OCI-LY3 (cell line): Measurements from ENCODE around the gene ABCG1.

ENCODE experiments used
- CTCF ChIP-seq: fragments of 200-600, 300-600 bp; sonication (generic); IDR thresholded peaks from 2 replicates; pipeline ENCODE4 v1.5.1; 2014; ENCODE audit warnings: antibody characterized with exemption, low read length, low read depth
- EZH2phosphoT487 ChIP-seq: fragments of 200-600 bp; shearing (Covaris generic); IDR thresholded peaks from 2 replicates; pipeline ENCODE4 v1.6.1; 2018; ENCODE audit warnings: antibody characterized with exemption, mixed run types, low read depth

- TF ChIP-seq CTCF (no peak), EZH2phosphoT487 (no peak)
Observed at GRCh38 chr21:42343963-42344510, 125.1 kb downstream of the ABCG1 start.
